H1 (cell line): ENCODE measurements around the gene HYAL1. TPM values are rescaled to one million over a fixed set of nuclear protein-coding genes. Genes with fewer than 3 reads are reported as not detected.

ENCODE experiments used
- CTCF ChIA-PET: fragments of 300-600 bp; sonication (Branson Sonifier 250); formaldehyde crosslinking; loops from one replicate; lab custom pipeline; 2021; ENCODE audit not compliant: partially characterized antibody; lab: Charles Lee
- POLR2A ChIA-PET: fragments of 300-600 bp; sonication (Branson Sonifier 250); formaldehyde crosslinking; loops from one replicate; lab custom pipeline; 2021; ENCODE audit warnings: inconsistent platforms; ENCODE audit not compliant: partially characterized antibody; lab: Charles Lee
- DNase-seq, 2 experiments: peaks; one replicate each; pipeline versions ENCODE4 v3.0.0 to v3.0.0-alpha.2; 2010 to 2022; ENCODE audit warnings: low spot score in 2 of 2, low read depth in 1 of 2, mixed read lengths in 1 of 2
- FAIRE-seq: peaks from 2 replicates; lab custom pipeline; 2011; peaks lifted over from hg19 to GRCh38; lab: Jason Lieb, UNC
- H2AFZ ChIP-seq: 2 replicates; pipeline ENCODE4 v1.8.1; 2012; ENCODE audit warnings: low read length, inconsistent platforms
- H2AK5ac ChIP-seq: 2 replicates; pipeline ENCODE4 v1.6.1; 2013; ENCODE audit warnings: low read depth, low read length
- H2BK120ac ChIP-seq: replicated peaks from 2 replicates; pipeline ENCODE3; 2013; ENCODE audit warnings: low read depth, low read length, inconsistent platforms
- H2BK12ac ChIP-seq: 2 replicates; pipeline ENCODE4 v1.6.1; 2013; ENCODE audit warnings: low read depth, low read length
- H2BK15ac ChIP-seq: 2 replicates; pipeline ENCODE4 v1.6.1; 2013; ENCODE audit warnings: low read length
- H2BK20ac ChIP-seq: 2 replicates; pipeline ENCODE4 v1.6.1; 2013; ENCODE audit warnings: low read length
- H2BK5ac ChIP-seq: 2 replicates; pipeline ENCODE4 v1.6.1; 2013; ENCODE audit warnings: low read depth, low read length
- H3K14ac ChIP-seq: 2 replicates; pipeline ENCODE4 v1.6.1; 2013; ENCODE audit warnings: inconsistent platforms; ENCODE audit not compliant: insufficient read length
- H3K18ac ChIP-seq: 2 replicates; pipeline ENCODE4 v1.6.1; 2013; ENCODE audit warnings: low read length; ENCODE audit errors: extremely low read depth
- H3K23ac ChIP-seq: 2 replicates; pipeline ENCODE4 v1.6.1; 2013; ENCODE audit warnings: inconsistent platforms; ENCODE audit not compliant: insufficient read length
- H3K23me2 ChIP-seq: 2 replicates; pipeline ENCODE4 v1.6.1; 2013; ENCODE audit warnings: low read depth, low read length
- H3K27ac ChIP-seq: 2 replicates; pipeline ENCODE4 v1.6.1; 2011; ENCODE audit warnings: low read depth, low read length, inconsistent platforms
- H3K27me3 ChIP-seq, 4 experiments: replicated peaks in 1 of 4; 1 replicate in 1 of 4; 2 replicates in 3 of 4; pipeline versions ENCODE4 v1.6.1 to v1.8.1; 2011 to 2013; ENCODE audit warnings: low read length in 3 of 4, mild to moderate bottlenecking in 3 of 4, inconsistent platforms in 2 of 4, mixed read lengths in 2 of 4, moderate library complexity in 1 of 4; ENCODE audit not compliant: control insufficient read depth in 3 of 4, insufficient read depth in 3 of 4; ENCODE audit errors: extremely low read depth in 1 of 4
- H3K36me3 ChIP-seq, 4 experiments: 2 replicates each; pipeline versions ENCODE4 v1.6.1 to v1.8.1; 2011 to 2013; ENCODE audit warnings: mild to moderate bottlenecking in 4 of 4, low read length in 3 of 4, moderate library complexity in 2 of 4, control low read depth in 1 of 4, inconsistent platforms in 1 of 4; ENCODE audit not compliant: insufficient read depth in 4 of 4, control insufficient read depth in 2 of 4
- H3K4ac ChIP-seq: replicated peaks from 2 replicates; pipeline ENCODE3; 2013; ENCODE audit warnings: low read length, low read depth, mixed read lengths, inconsistent platforms; ENCODE audit not compliant: insufficient read length
- H3K4me1 ChIP-seq, 4 experiments: replicated peaks in 1 of 4; 1 replicate in 1 of 4; 2 replicates in 3 of 4; pipeline versions ENCODE4 v1.6.1 to v1.8.1; 2011 to 2013; ENCODE audit warnings: low read length in 3 of 4, inconsistent platforms in 2 of 4, mixed read lengths in 1 of 4; ENCODE audit not compliant: insufficient read depth in 4 of 4, control insufficient read depth in 3 of 4
- H3K4me2 ChIP-seq, 2 experiments: 2 replicates each; pipeline versions ENCODE4 v1.6.1 to v1.8.1; 2011 to 2013; ENCODE audit warnings: low read depth in 2 of 2, low read length in 2 of 2, control low read depth in 1 of 2, inconsistent platforms in 1 of 2, mild to moderate bottlenecking in 1 of 2; ENCODE audit not compliant: insufficient read depth in 1 of 2
- H3K4me3 ChIP-seq, 4 experiments: fragments of 200-600, 300-600 bp in 1 of 4; sonication (generic), shearing (Covaris generic), sonication (Bioruptor Twin) in 1 of 4; 2 replicates each; pipeline versions ENCODE4 v1.5.1 to v1.8.1; 2011 to 2016; ENCODE audit warnings: low read length in 4 of 4, low read depth in 3 of 4, control low read depth in 2 of 4, inconsistent platforms in 2 of 4, mild to moderate bottlenecking in 2 of 4, mixed read lengths in 1 of 4, moderate library complexity in 1 of 4; ENCODE audit not compliant: insufficient read depth in 2 of 4; ENCODE audit errors: extremely low read depth in 1 of 4
- H3K56ac ChIP-seq: replicated peaks from 2 replicates; pipeline ENCODE3; 2013; ENCODE audit warnings: low read depth, mild to moderate bottlenecking, mixed read lengths, low read length, inconsistent platforms; ENCODE audit not compliant: insufficient read length
- H3K79me1 ChIP-seq: 2 replicates; pipeline ENCODE4 v1.6.1; 2013; ENCODE audit warnings: low read depth, low read length, control low read depth
- H3K79me2 ChIP-seq, 2 experiments: 2 replicates each; pipeline versions ENCODE4 v1.6.1 to v1.8.1; 2012 to 2013; ENCODE audit warnings: low read length in 2 of 2, mild to moderate bottlenecking in 2 of 2, inconsistent platforms in 1 of 2; ENCODE audit not compliant: insufficient read depth in 2 of 2, control insufficient read depth in 1 of 2
- H3K9ac ChIP-seq, 4 experiments: replicated peaks in 1 of 4; 1 replicate in 1 of 4; 2 replicates in 3 of 4; pipeline versions ENCODE4 v1.6.1 to v1.8.1; 2011 to 2013; ENCODE audit warnings: low read depth in 3 of 4, low read length in 3 of 4, control low read depth in 2 of 4, mild to moderate bottlenecking in 2 of 4, moderate library complexity in 2 of 4, inconsistent platforms in 1 of 4; ENCODE audit errors: extremely low read depth in 1 of 4
- H3K9me3 ChIP-seq, 2 experiments: 2 replicates each; pipeline versions ENCODE4 v1.6.1 to v1.8.1; 2012 to 2013; ENCODE audit warnings: mild to moderate bottlenecking in 2 of 2, moderate library complexity in 2 of 2, control low read depth in 1 of 2, inconsistent platforms in 1 of 2, low read depth in 1 of 2, low read length in 1 of 2, mixed read lengths in 1 of 2; ENCODE audit not compliant: insufficient read depth in 2 of 2
- H4K20me1 ChIP-seq, 2 experiments: replicated peaks in 1 of 2; 2 replicates each; pipeline versions ENCODE3 to v1.8.1; 2011 to 2013; ENCODE audit warnings: inconsistent platforms in 2 of 2, low read length in 2 of 2, mild to moderate bottlenecking in 1 of 2; ENCODE audit not compliant: insufficient read depth in 2 of 2, control insufficient read depth in 1 of 2
- H4K5ac ChIP-seq: 2 replicates; pipeline ENCODE4 v1.6.1; 2013; ENCODE audit warnings: low read length, low read depth, mixed read lengths, inconsistent platforms; ENCODE audit not compliant: insufficient read length
- H4K8ac ChIP-seq: 2 replicates; pipeline ENCODE4 v1.8.0; 2013; ENCODE audit warnings: mild to moderate bottlenecking, moderate library complexity, low read length, inconsistent platforms; ENCODE audit not compliant: insufficient read depth; ENCODE audit errors: extremely low read depth
- H4K91ac ChIP-seq: replicated peaks from 2 replicates; pipeline ENCODE3; 2013; ENCODE audit warnings: low read length, mixed read lengths, inconsistent platforms; ENCODE audit not compliant: insufficient read length
- CEBPB ChIP-seq: IDR thresholded peaks from 2 replicates; pipeline ENCODE4 v1.6.1; 2012; ENCODE audit warnings: low read depth, low read length
- FOSL1 ChIP-seq: IDR thresholded peaks from 2 replicates; pipeline ENCODE4 v1.6.1; 2011; ENCODE audit warnings: mild to moderate bottlenecking, low read depth, low read length, moderate library complexity; ENCODE audit not compliant: insufficient read depth
- JUND ChIP-seq: IDR thresholded peaks from 2 replicates; pipeline ENCODE4 v1.6.1; 2011; ENCODE audit warnings: mild to moderate bottlenecking, improper control_type of control experiment, low read length
- MAX ChIP-seq: IDR thresholded peaks from 2 replicates; pipeline ENCODE4 v1.6.1; 2012; ENCODE audit warnings: inconsistent platforms
- NANOG ChIP-seq: IDR thresholded peaks from 2 replicates; pipeline ENCODE4 v1.6.1; 2011; ENCODE audit warnings: low read length, low read depth, mild to moderate bottlenecking, inconsistent platforms; ENCODE audit not compliant: insufficient read depth, poor library complexity, severe bottlenecking
- POLR2A ChIP-seq, 2 experiments: IDR thresholded peaks; 1 replicate in 1 of 2; 2 replicates in 1 of 2; pipeline ENCODE4 v1.6.1; 2011; ENCODE audit warnings: low read depth in 2 of 2, low read length in 2 of 2, mild to moderate bottlenecking in 2 of 2; ENCODE audit errors: control extremely low read depth in 1 of 2
- RBBP5 ChIP-seq: IDR thresholded peaks from 2 replicates; pipeline ENCODE4 v1.7.1; 2012; ENCODE audit warnings: low read depth, mild to moderate bottlenecking, inconsistent platforms, low read length, moderate library complexity, borderline replicate concordance
- SIRT6 ChIP-seq: IDR thresholded peaks from one replicate; pipeline ENCODE4 v1.7.1; 2012; ENCODE audit warnings: low read length, inconsistent platforms
- SRF ChIP-seq: IDR thresholded peaks from 2 replicates; pipeline ENCODE4 v1.6.1; 2011; ENCODE audit warnings: mild to moderate bottlenecking, low read depth, low read length, moderate library complexity
- YY1 ChIP-seq: IDR thresholded peaks from 2 replicates; pipeline ENCODE4 v1.6.1; 2011; ENCODE audit warnings: low read depth, mild to moderate bottlenecking, low read length
- ZNF274 ChIP-seq: IDR thresholded peaks from 2 replicates; pipeline ENCODE4 v1.7.0; 2012; ENCODE audit warnings: low read length, borderline replicate concordance; ENCODE audit errors: extremely low read depth
- WGBS, 2 experiments: shearing (Covaris generic) in 1 of 2; methylation state at CpG; one replicate each; pipeline versions ENCODE4 v1.1.6 to v1.1.7; 2013 to 2015; ENCODE audit warnings: low lambda C conversion rate in 2 of 2, mixed read lengths in 2 of 2, inconsistent platforms in 1 of 2, low coverage in 1 of 2, missing lambda C conversion rate in 1 of 2; ENCODE audit not compliant: insufficient replicate concordance in 2 of 2, insufficient coverage in 1 of 2, insufficient read length in 1 of 2; ENCODE audit errors: extremely low coverage in 1 of 2, missing lambda C conversion rate in 1 of 2; 5-methylcytosine and 5-hydroxymethylcytosine counted together
- polyA plus RNA-seq, 7 experiments: library from polyadenylated mRNA; depleted of rRNA in 3 of 7; stranded (reverse) in 5 of 7; unstranded in 2 of 7; fragments of >200 nt in 5 of 7; fragments of 200-250 nt in 2 of 7; gene quantifications; 1 replicate in 5 of 7; 2 replicates in 1 of 7; 4 replicates in 1 of 7; pipeline versions ENCODE4 v1.2.1 to v1.2.3, GENCODE V29; 2011 to 2013; ENCODE audit warnings: missing spikeins in 2 of 7, mixed read lengths in 2 of 7
- total RNA-seq: library from RNA; stranded (reverse); fragmentation: NEBNext Ultra II Directional; extraction: Animal tissue kit (Norgen Biotek cat#: 25700); gene quantifications from 2 replicates; pipeline ENCODE4 v1.2.1, GENCODE V29; 2021

HYAL1 gene
- total and polyA plus RNA-seq, 2 of the 8 experiments (the other 6 are each of a cell fraction or from before 2014, with no cell fraction given): 2.0 to 5.4 TPM

DNA sequence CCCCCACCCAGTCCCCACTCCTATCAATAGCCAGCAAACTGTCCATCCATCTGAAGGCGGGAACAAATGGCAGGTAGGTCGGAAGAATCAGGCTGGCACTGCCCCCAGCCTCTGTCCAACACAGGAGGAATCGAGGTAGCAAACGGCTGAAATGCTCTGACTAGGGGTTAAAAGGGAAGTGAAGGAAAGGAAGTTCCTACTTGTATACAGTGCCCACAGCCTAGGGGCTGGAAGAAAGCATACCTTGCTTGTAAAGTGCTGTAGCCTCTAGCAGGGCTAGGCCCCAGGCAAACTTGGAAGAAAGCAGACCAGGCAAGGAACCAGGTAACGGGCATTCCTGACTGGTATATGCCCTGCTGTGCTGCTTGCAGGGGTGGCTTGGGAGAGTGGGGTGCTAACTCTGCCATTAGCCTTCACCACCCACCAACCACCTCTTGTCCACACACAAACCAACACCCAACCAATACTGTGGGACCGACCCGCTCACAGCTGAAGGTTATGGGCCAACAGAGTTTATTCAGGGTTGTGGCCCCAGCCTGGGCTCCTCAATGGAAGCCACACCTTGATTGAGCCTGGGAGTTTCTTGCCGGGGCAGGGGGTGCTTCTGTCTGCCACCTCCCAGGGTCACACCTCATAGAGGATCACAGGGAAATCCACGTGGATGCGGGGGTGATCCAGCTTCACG lies 22.3 kb upstream of the HYAL1 start:
- Histone ChIP-seq H3K27me3 (no peaks in the 10 kb centered on the region), H3K36me3 (peaks cover 8 to 18% (median 10%) of the 10 kb centered on the region in 4 experiments; a peak in 7 of 8 replicates), H3K4me1 (peaks cover 0 to 29% (median 14%) of the 10 kb centered on the region in 4 experiments; a peak in 6 of 7 replicates), H3K14ac (no peak overlapping the region), H4K91ac (no peak overlapping the region), H3K27ac (no peak overlapping the region), H3K79me1 (peaks cover 7% of the 10 kb centered on the region), H3K9ac (no peak overlapping the region), H3K56ac (no peak overlapping the region), H3K23me2 (peaks cover 22% of the 10 kb centered on the region), H4K8ac (no peak overlapping the region), H2AK5ac (no peak overlapping the region), H3K23ac (no peak overlapping the region), H4K20me1 (peaks cover under 1 to 6% of the 10 kb centered on the region in 2 experiments), H3K4me2 (no peak overlapping the region), H3K4ac (no peak overlapping the region), H3K79me2 (peaks cover 0 to 13% of the 10 kb centered on the region in 2 experiments; a peak in 2 of 4 replicates), H2BK12ac (no peak overlapping the region), H4K5ac (no peak overlapping the region), H3K4me3 (no peak overlapping the region), H3K9me3 (no peaks in the 10 kb centered on the region), H2BK120ac (no peak overlapping the region), H2AFZ (no peak overlapping the region), H3K18ac (no peak overlapping the region), H2BK20ac (no peak overlapping the region), H2BK5ac (no peak overlapping the region), H2BK15ac (no peak overlapping the region)
- no peak for TF ChIP-seq SRF
- TF ChIP-seq YY1: no peak
- no peak for TF ChIP-seq POLR2A (IDR thresholded peaks at IDR 0.05; ENCODE audit: control extremely low read depth in 1 of 2, low read depth in 2 of 2, low read length in 2 of 2)
- no peak for TF ChIP-seq RBBP5
- TF ChIP-seq NANOG: no peak
- TF ChIP-seq SIRT6: no peak
- no peak for TF ChIP-seq CEBPB
- TF ChIP-seq ZNF274: no peak
- TF ChIP-seq FOSL1: no peak
- no peak for TF ChIP-seq MAX
- TF ChIP-seq JUND: no peak
- CTCF ChIA-PET: interaction anchor here (0.8 to 7.5 kb wide), 11 partner anchors 10 to 107 kb away, joined by 3 to 75 read pairs (median 5); partner anchors contain the start of genes HYAL1 and LSMEM2
- no peak for FAIRE-seq
- POLR2A ChIA-PET: interaction anchor here (0.8 to 4.3 kb wide), 4 partner anchors 15 to 302 kb away, joined by 3 to 29 read pairs (median 10); partner anchors contain the start of genes HYAL1, IFRD2 and RASSF1
- DNase-seq: no peak
- 92% methylated on average over 11 of the region's 11 CpGs; no CpG with 5 or more reads in 1 of the 2 experiments for WGBS, 2 experiments
